SKM-1 (cell line): Measurements from ENCODE around the gene VBP1.
A peak's percentile ranks its signal among the peaks of the same experiment; 100 is the strongest.
"Not testable (repeated sequence)": the region's sequence is repeated elsewhere in the genome, so short reads cannot be mapped to it uniquely, and the experiment has no call there.

Experiments used
- DNase-seq: peaks from one replicate; lab custom pipeline; 2025; ENCODE audit not compliant: unreplicated experiment; lab: John Stamatoyannopoulos, UW

VBP1 gene, protein sequence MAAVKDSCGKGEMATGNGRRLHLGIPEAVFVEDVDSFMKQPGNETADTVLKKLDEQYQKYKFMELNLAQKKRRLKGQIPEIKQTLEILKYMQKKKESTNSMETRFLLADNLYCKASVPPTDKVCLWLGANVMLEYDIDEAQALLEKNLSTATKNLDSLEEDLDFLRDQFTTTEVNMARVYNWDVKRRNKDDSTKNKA

DNA sequence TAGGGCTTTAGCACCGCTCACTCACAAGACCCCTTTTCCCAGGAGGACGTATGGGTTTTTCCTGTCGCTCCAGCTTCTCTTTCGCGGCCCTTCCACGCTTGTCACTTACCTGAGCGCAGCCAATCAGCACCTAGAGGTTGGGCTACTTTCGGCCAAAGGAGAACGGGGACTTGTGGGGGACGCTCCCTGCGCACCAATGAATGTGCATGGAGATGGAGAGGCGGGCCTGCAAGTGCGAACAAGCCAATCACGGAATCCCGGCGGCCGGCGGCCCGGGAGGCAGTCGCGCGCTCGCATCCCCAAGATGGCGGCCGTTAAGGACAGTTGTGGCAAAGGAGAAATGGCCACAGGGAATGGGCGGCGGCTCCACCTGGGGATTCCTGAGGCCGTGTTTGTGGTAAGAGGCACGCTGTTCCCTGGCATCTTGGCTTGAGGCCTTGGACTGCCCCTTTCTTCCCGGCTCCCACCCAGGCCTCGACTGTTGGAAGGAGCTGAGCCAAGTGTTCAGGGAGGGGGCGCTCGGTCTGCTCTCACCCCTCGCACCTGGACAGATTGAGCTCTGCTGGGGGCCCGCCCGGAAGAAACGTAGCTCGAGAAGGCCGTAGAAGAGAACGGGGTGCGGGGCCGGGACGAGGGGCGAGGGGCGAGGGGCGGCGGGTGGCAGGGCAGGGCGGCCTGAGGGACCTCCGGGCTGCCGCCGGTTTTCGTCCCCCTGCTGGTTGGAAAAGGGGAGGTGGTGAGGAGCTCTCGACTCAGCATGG lies at the start of gene VBP1:
VBP1 (plus strand) TSS at position 282 of the 761 bp plus-strand sequence; CDS start at position 305, 23 bp downstream.
- peak; percentile 66 for DNase-seq

DNA sequence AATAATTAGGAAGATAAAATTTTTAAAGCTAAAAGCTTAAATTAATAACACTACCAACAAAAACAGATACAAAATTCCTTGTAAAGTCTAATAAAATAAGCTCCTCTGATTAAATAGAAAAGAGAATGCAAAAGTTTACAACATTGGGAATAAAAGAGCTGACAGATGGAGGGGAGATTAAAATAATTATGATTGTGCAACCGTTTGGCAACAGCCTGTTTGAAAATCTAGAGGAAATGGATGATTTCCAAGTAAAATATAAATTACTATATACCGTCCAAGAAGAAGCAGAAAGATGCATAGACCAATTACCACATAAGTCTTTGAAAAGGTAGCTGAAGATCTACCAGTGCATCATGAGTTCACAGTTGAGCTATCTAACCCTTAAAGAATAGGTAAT lies 46.4 kb upstream of the VBP1 start:
- DNase-seq, result no peak

DNA sequence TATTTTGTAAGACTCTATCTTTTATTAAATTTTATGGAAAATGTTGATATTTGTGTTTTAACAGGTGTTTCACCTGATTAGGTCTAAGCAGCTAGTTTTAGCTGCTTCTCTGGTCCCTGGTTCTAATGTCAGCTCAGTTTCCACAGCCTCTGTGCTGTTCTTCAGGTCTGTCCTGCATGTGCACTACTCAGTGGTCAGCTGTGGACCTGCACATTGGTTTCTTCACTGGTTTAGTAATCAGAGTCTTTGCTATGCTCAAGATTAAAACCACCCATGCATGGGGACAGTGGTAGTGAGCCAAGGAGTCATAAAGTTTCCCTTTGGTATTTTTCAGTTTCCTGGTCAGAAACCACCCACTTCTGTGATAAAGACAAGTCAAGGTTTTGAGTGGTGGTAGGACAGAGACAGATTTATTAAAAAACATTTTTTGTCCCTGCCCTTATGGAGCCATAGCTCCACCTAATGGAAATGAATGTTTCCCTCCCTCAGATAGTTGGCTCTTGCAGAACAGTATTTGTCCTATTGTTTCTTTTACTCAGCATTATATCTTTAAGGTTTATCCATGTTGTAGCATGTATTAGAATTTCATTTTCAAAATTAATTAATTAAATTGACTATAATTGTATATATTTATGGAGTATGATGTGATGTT lies 36.8 kb upstream of the VBP1 start:
- no peak for DNase-seq

DNA sequence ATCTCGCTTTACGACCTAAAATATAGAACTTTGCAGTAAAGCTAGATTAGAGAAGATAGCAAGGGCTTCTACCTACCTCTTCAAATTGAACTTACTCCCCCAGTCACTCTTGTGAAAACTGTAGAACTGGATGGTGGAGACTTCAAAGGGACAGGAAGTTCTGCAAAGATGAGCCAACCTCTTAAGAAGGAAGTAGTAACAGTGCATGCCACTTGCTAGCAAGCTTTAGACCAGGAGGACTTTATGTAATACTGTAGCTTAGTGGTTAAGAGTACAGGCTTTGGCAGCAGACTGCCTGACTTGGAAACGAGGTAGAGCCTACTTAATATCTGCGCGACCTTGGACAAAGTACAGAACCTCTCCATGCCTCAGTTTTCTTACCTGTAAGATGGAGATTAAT lies 27.5 kb upstream of the VBP1 start:
- peak; percentile 92 for DNase-seq

DNA sequence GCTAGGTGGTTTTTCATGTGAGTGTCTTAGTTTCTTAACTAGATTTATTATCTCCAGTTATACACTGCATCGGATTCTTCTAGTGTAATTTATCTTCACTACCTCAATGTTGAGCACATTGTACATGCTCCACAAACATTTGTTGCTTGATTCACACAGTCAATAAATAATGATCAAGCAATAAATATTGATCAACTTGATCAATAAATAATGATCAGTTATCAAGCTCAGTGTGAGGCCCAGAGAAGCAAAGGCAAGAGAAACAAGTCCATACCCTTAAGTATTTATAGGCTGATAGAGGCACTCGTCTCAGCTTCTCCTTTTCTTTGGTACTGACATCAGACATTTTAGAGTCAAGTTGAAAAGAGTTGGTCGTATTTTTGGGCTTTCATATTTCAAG lies 5.1 kb upstream of the VBP1 start:
- DNase-seq, result no peak

DNA sequence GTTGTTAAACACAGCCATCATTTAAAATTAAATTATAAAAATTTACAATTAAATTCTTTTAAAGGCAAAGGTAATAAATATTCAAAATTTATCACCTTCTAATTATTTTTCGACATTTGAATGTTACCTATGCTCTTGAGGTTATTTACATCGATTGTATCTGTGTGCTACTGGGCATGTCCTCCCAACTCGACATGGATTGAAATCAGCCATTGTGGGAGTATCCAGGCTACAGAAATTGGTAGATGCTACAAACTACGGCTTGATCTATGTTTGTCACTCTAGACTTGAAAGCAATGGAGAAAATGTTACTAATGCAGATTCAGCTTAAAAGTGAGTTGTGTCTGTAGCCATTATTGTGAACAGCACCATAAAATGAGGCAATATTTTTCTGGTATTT lies 2.5 kb upstream of the VBP1 start:
- DNase-seq, result no peak

DNA sequence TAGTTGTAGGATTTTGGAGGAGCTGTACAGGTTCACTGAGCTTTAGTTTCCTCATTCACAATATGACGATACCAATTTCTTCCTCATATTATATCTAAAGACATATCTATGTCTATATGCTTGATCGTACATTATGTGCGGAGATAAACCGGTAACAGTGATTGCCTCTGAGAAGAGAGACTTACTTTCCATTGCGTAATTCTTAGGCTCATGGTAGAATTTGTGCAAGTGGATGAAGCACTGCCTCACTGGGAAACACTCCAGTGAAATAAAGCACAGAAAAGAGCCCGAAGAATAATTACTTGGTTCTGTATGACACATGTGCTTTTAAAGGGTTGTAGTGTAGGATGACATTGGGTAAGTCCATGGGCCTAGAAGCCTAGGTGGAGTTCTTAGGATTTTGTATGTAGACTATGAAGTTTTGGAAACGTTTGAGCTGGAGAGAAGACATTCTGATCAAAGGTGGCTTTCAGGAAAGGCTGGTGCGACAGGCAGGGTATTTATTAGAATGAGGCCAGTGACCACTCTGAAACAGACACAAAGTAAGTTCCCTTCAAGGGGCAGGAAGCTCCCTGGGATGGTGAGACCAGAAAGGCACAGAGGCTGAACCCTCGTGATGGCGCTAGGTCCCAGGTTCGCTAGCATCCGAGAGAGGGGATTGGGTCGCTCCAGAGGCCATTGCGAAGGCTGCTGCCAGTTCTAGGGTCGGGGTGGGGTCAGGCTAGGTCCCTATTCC lies 649 bp upstream of the VBP1 start:
- DNase-seq, result no peak

DNA sequence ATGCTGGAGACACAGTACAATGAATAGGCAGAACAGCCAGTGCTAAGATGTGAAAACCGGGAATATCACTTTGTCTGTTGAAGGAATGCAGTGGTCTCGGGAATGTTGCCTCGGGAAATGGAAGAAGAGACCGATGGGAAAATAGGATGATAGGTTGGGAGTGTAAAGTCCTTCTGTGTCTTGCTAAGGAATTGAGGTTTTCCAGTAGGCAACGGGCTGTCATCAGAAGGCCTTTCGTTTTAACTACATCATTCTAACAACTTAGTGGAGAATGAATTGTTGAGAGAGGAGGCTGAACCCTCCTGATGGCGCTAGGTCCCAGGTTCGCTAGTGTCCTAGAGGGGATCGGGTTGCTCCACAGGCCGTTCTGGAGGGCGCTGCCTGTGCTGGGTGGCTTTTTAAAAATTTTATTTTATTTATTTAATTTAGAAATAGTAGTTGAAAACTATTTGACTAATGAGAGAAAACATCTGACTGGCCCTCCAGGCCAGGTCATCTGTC lies 730 bp downstream of the VBP1 start:
- peak; percentile 25 for DNase-seq

DNA sequence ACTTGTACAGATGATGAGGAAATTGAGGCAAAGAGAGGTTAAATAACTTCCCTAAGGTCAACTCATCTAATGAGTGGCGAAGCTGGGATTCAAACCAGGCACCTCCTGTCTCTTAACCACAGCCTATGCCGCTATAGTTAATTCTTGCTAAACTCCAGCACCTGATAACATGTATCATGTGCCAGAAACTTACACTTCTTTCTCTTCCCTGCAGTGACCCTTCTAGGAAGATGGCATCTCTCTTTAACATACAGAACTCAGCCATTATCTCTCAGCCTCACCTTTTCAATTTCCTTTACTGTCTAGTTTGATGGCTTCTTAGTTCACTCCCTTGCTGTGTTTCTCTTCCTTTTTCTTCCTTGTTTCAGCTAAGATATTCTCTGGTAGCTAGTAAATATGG lies 2.5 kb downstream of the VBP1 start:
- DNase-seq, result no peak

DNA sequence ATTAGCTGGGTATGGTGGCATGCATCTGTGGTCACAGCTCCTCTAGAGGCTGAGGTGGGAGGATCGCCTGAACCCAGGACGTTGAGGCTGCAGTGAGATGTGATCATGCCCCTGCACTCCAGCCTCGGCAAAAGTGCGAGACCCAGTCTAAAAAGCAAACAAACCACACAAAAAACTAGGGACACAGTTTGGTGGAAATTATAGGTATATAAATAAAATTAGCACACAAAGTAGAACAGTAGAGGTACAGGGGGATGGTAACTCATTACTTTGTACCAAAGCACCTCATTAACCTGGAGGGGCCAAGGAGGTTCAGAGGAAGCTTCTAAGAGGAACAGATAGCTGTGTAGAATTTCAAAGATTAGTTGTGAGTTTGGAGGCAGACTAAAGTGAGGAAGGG lies 5.1 kb downstream of the VBP1 start:
- DNase-seq, result no peak

DNA sequence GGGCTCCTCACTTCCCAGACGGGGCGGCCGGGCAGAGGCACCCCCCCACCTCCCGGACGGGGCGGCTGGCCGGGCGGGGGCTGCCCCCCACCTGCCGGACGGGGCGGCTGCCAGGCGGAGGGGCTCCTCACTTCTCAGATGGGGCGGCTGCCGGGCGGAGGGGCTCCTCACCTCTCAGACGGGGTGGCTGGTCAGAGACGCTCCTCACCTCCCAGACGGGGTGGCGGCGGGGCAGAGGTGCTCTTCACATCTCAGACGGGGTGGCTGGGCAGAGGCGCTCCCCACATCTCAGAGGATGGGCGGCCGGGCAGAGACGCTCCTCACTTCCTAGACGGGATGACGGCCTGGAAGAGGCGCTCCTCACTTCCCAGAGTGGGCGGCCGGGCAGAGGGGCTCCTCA lies 7.5 kb downstream of the VBP1 start:
- not testable (repeated sequence) for DNase-seq

DNA sequence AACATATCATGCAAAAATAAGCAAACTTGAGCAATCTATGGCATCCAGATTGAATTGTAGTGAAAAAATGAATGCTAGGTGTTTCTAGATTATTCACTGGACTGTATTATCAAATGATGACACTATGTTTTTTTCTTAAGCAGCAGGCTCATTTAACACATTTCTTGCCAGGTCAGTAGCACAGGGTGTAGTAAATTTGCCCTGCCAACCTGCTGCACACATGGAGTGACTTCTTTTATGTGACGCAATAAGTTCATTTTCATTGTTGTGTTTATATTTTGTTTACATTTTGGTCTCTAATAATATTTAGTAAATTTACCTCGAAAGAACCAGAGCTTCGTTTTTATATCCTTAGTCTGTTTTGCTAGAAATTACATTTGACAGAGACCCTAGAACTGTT lies 9.5 kb downstream of the VBP1 start:
- DNase-seq, result no peak

DNA sequence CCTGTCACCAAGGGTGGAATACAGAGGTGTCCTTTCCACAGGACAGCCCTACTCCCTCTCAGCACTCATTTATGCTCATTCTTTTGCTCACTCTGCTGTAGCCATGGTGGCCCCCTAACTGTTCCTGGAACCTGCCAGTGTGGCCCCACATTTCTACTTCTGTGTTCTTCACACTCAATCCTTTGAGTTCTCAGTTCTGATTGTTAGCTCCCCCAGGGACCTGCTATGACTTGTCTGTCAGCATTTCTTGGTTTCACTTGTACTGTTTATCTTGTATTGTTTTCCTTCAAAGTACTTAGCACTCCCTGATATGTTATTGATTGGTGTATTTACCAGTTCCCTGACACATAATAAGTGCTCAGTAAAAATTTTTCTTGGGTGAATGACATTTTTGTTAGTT lies 14.9 kb downstream of the VBP1 start:
- no peak for DNase-seq

DNA sequence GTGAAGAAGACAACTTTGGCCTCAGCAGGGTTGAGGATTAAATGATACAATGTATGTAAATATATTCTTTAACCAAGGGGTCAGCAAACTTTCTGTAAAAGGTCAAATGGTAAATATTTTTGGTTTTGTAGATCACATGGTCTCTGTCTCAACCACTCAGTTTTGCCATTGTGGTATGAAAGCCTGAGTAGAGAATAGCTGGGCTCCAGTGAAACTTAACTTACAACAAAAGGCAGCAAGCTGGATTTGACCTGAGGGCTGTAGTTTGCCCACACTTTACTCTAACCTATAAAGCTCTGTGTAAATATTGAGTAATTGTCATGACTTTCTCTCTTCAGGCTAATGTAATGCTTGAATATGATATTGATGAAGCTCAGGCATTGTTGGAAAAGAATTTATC lies 19.6 kb downstream of the VBP1 start:
- no peak for DNase-seq

DNA sequence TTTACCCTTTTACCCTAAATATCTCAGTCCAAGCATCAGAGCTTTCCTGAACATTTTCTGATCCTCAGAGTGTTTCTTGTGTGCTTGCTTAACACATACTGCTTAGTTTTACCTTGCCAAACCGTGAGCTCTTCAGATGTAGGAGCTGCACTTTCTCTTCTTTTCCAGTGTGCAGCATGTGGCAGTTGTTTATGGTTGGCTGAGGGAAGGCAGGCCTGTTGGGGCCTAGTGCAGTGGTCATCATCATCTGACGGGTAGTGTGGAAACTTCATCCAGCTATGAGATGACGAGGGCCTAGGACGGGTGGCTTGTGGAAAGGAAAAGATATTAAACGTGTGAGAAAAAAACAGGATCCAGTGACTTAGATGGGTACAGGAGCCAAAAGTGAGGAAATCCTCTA lies 21.5 kb downstream of the VBP1 start:
- DNase-seq, result no peak

DNA sequence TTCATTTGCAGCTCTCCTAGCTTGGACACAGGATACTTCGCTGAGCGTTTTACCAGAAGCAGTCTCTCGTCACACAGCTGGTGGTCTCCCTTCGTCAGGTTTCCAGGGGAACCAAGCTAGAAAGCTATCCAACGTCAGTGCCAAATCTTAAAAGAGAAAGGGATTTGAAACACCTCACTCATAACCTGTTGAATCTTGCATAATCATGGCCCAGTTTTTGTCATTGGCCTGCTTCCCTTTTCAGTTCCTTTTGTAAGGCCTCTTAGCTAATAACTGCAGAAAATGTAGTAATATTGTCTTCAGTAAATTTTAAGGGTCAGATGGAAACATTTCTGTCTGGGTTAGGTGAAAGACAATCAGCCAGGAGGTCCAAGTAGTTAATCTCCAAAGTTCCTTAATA lies 26.0 kb downstream of the VBP1 start:
- DNase-seq, result peak; percentile 50

DNA sequence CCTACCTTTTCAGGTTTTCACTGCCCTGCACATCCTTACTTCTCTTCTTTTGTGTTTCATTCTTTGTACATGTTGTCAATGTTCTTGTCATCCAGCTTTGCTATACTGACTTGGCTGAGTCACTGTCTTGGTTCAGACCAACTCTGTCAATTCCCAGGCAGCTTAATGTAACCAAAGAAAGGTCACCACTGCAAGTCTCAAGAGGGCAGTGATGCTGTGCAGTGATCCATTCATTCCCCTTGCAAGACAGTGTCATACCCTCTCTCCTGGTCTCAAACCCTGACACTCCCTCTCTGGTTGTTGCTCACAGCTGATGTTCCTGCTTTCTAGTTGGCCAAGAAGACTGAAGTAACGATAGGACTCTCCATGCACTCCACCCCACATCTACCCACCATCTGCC lies 30.5 kb downstream of the VBP1 start:
- DNase-seq, result no peak

DNA sequence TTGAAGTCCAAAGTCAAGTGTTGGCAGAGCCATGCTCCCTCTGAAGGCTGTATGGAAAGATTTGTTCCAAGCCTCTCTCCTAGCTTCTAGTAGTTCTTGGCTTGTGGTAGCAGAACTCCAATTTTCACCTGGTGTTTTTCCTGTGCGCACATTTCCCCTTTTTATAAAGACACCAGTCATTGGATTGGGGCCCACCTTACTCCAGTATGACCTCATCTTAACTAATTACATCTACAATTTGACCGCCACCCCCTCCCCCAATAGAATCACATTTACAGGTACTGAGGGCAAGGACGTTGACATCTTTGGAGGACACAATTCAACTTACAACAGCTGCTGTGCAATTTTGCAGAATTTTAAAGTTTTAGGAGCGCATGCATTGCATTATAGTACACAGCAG lies 31.2 kb downstream of the VBP1 start:
- no peak for DNase-seq

DNA sequence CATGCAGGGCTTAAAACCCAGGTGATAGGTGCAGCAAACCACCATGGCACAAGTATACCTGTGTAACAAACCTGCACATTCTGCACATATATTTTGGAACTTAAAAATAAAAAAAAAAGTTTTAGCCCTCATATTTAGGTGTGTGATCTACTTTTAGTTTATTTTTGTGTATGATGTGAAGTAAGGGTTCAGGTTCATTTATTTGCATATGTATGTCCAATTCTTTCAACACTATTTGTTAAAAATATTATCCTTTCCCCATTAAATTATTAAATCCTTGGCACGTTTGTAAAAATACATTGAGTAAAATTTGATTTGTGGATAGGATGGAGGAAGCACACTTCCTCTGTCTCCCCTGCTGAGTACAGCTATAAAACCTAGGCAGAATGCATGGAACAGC lies 35.1 kb downstream of the VBP1 start:
- DNase-seq, result no peak

DNA sequence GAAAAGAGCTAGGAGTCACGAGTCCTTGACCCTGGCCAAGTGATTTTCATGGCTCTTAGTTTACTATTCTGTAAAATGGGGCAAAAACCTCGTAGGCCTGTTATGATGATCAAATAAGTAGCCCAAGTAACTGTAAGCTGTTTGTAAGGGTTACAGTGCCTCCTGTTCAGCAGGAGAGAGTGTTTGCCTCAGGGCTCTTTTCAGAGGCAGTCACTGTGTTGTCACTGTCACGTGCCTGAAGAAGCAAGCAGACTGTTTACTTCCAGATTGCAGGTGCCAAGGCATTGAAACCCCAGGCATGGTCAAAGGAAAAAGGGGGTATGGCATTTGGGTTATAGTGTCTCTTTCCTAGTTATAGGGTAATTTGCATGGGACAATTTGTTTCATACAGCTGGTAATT lies 43.5 kb downstream of the VBP1 start:
- DNase-seq, result no peak

DNA sequence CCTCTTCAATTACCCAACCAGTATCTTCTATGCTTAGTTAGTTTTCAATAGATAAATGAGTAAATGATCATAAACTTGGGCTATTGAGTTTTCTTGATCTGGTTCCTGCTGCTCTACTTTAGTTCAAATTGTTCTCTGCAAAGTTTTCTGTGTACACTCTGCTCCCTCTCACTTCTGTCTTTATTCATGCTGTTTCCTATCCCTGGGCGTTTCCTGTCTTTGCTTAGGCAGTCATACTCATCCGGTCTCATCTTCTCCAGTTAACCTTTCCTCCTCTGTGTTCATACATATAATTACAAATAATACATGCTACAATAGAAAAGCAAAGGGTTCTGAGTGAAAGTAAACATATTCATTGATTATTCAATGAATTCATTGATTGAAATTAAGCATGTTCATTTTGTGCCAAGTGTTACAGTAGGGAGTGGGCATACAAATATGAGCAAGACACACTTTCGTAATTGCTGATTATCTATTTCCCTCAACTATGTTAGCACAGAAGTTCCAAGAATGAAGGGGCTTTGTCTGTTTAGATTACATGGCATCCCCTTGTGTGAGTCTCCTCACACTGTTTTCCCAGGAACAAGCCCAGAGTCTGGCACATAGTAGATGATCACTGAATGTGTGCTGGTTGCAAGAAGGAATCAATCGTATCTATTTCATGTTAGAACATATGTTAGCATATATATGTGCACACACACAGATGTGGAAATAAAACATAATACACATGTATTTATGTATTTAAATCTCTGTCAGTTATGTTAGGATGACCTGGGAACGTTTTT lies 46.9 kb downstream of the VBP1 start:
- no peak for DNase-seq
